K562 (cell line): ENCODE data around the gene LINS1. TPM values are rescaled to one million over a fixed set of nuclear protein-coding genes. Genes with fewer than 3 reads are reported as not detected.

ENCODE experiments used
- AFF1 ChIP-seq, 2 experiments: fragments of 450-650 bp; IDR thresholded peaks; 2 replicates each; pipeline ENCODE4 v1.6.1; 2018; ENCODE audit warnings: mild to moderate bottlenecking in 2 of 2, low read depth in 1 of 2; ENCODE audit not compliant: partially characterized antibody in 2 of 2
- HDAC1 ChIP-seq, 2 experiments: fragments of 450-650 bp; IDR thresholded peaks; 2 replicates each; pipeline ENCODE4 v1.6.1; 2016 to 2017; ENCODE audit warnings: inconsistent platforms in 1 of 2, mild to moderate bottlenecking in 1 of 2, moderate library complexity in 1 of 2
- HLTF ChIP-seq: fragments of 450-650 bp; IDR thresholded peaks from 2 replicates; pipeline ENCODE4 v1.6.1; 2016
- NKRF ChIP-seq: fragments of 450-650 bp; IDR thresholded peaks from 2 replicates; pipeline ENCODE4 v1.6.1; 2016; ENCODE audit warnings: borderline replicate concordance
- PHB2 ChIP-seq: fragments of 450-650 bp; IDR thresholded peaks from 2 replicates; pipeline ENCODE4 v1.6.1; 2017; ENCODE audit warnings: low read depth
- SAP30 ChIP-seq: fragments of 200-600 bp; sonication (generic); IDR thresholded peaks from 2 replicates; pipeline ENCODE4 v1.6.1; 2012; ENCODE audit warnings: borderline replicate concordance, low read depth, mild to moderate bottlenecking, moderate library complexity, low read length, control low read depth, inconsistent platforms; ENCODE audit not compliant: insufficient read depth, poor library complexity, severe bottlenecking
- TAF9B ChIP-seq: fragments of 450-650 bp; IDR thresholded peaks from 2 replicates; pipeline ENCODE4 v1.6.1; 2018; ENCODE audit warnings: mild to moderate bottlenecking; ENCODE audit not compliant: partially characterized antibody
- THRB ChIP-seq: fragments of 450-650 bp; formaldehyde crosslinking; conservative IDR thresholded peaks from 2 replicates; pipeline ENCODE4 v1.4.0; 2022; ENCODE audit warnings: mild to moderate bottlenecking, missing genetic modification characterization
- ZBTB1 ChIP-seq: sonication (generic); formaldehyde crosslinking; IDR thresholded peaks from 2 replicates; pipeline ENCODE4 v1.8.1; 2023; ENCODE audit warnings: missing genetic modification reagents, low read depth, mild to moderate bottlenecking, borderline replicate concordance
- ZBTB17 ChIP-seq: fragments of 450-650 bp; formaldehyde crosslinking; IDR thresholded peaks from 2 replicates; pipeline ENCODE4 v1.4.0; 2020; ENCODE audit warnings: mild to moderate bottlenecking
- ZBTB9 ChIP-seq: fragments of 450-650 bp; formaldehyde crosslinking; IDR thresholded peaks from 2 replicates; pipeline ENCODE4 v1.4.0; 2020; ENCODE audit warnings: mild to moderate bottlenecking, moderate library complexity
- ZNF121 ChIP-seq: sonication (generic); formaldehyde crosslinking; conservative IDR thresholded peaks from 2 replicates; pipeline ENCODE4 v1.8.0; 2022; ENCODE audit warnings: missing genetic modification reagents
- polyA plus RNA-seq, 8 experiments: library from polyadenylated mRNA; depleted of rRNA in 4 of 8; stranded (reverse) in 5 of 8; unstranded in 3 of 8; fragments of >200 nt; fragmentation: Nextera tagmentation in 2 of 8; fragmentation: Illumina TruSeq in 1 of 8; extraction: Ambion mirVana in 2 of 8; extraction: Trizol in 1 of 8; gene quantifications; 2 replicates each; pipeline versions ENCODE4 v1.2.1 to v1.2.3, GENCODE V29; 2011 to 2014; ENCODE audit warnings: inconsistent platforms in 1 of 8, missing spikeins in 1 of 8
- total RNA-seq, 7 experiments: library from RNA; depleted of rRNA in 6 of 7; stranded (reverse); fragments of >200 nt in 6 of 7; fragmentation: Illumina TruSeq in 2 of 7; extraction: Trizol in 2 of 7; gene quantifications; 2 replicates each; pipeline versions ENCODE4 v1.2.1 to v1.2.3, GENCODE V29; 2011 to 2021; ENCODE audit warnings: low replicate concordance in 1 of 7

Gene LINS1
- total and polyA plus RNA-seq, 9 of the 15 experiments (the other 6 are each of a cell fraction or from before 2014, with no cell fraction given) = 15.4 to 31.4 (median 24.6) TPM

GRCh38 chr15:100601617-100602063 lies 344 bp downstream of the LINS1 start (continued):
- TF ChIP-seq SAP30 (peak; percentile 71), PHB2 (no peak), ZBTB9 (CRISPR knock-in tag) (peak; percentile 84; the same call in 1 of the 2 replicates), ZBTB17 (CRISPR knock-in tag) (0 out of 2 replicates have a peak, but pooled peaks have one; percentile 53), TAF9B (peak; percentile 39), HLTF (no peak), AFF1 (IDR thresholded peaks at IDR 0.05; ENCODE audit: low read depth in 1 of 2, partially characterized antibody in 2 of 2) (no peak), ZBTB1 (CRISPR knock-in tag) (no peak), ZNF121 (CRISPR knock-in tag) (no peak), NKRF (peak; percentile 86), HDAC1 (IDR thresholded peaks at IDR 0.05) (peak in 1 of 2 experiments; percentile 86; a peak in 2 of 4 replicates), THRB (CRISPR knock-in tag) (no peak)
